Measurements from ENCODE around the gene MAS1. TPM values are rescaled to one million over a fixed set of nuclear protein-coding genes. Genes with fewer than 3 reads are reported as not detected.

The MAS1 gene
- total RNA-seq, 1 experiment from 2014 or later = not detected

- H3K27me3 ChIP-seq = no peaks in the 10 kb centered on the region
- H3K9me3 ChIP-seq = peaks cover 13% of the 10 kb centered on the region
- H3K4me3 ChIP-seq = no peak overlapping the region
- no peak for DNase-seq
- no peaks in the 10 kb centered on the region for H3K36me3 ChIP-seq
These were observed 41.1 kb downstream of the MAS1 start for GRCh38 chr6:159931846-159932245.

GRCh38 chr6:159933077-159933476 is 42.3 kb downstream of the MAS1 start:
- Histone ChIP-seq H3K4me3 (no peak overlapping the region), H3K36me3 (no peaks in the 10 kb centered on the region), H3K27me3 (no peaks in the 10 kb centered on the region), H3K9me3 (peaks cover 15% of the 10 kb centered on the region)
- DNase-seq = peak; percentile 7

- peak; percentile 6 for DNase-seq
- H3K4me3 ChIP-seq = no peak overlapping the region
- H3K36me3 ChIP-seq = no peaks in the 10 kb centered on the region
- peaks cover 15% of the 10 kb centered on the region for H3K9me3 ChIP-seq
- no peaks in the 10 kb centered on the region for H3K27me3 ChIP-seq
These were observed 43.4 kb downstream of the MAS1 start for GRCh38 chr6:159934181-159934580.

GRCh38 chr6:159935065-159935464 is 44.3 kb downstream of the MAS1 start:
- H3K9me3 ChIP-seq = peaks cover 15% of the 10 kb centered on the region
- no peak overlapping the region for H3K4me3 ChIP-seq
- no peaks in the 10 kb centered on the region for H3K27me3 ChIP-seq
- H3K36me3 ChIP-seq = no peaks in the 10 kb centered on the region
- peak; percentile 35 for DNase-seq

- no peak overlapping the region for H3K4me3 ChIP-seq
- H3K9me3 ChIP-seq = peaks cover 15% of the 10 kb centered on the region
- peak; percentile 55 for DNase-seq
- no peaks in the 10 kb centered on the region for H3K36me3 ChIP-seq
- no peaks in the 10 kb centered on the region for H3K27me3 ChIP-seq
These were observed 44.8 kb downstream of the MAS1 start for GRCh38 chr6:159935633-159936032.

GRCh38 chr6:159939591-159940016 is 48.8 kb downstream of the MAS1 start:
- no peaks in the 10 kb centered on the region for H3K36me3 ChIP-seq
- H3K4me3 ChIP-seq = no peak overlapping the region
- peaks cover 24% of the 10 kb centered on the region for H3K9me3 ChIP-seq
- H3K27me3 ChIP-seq = no peaks in the 10 kb centered on the region
- no peak for DNase-seq

Other genes with a start within 250 kb of the MAS1 start
- 33.0 and 51.1 TPM in 2 replicates for gene SOD2, start 197.7 kb upstream of the MAS1 start, total RNA-seq (2014; rRNA removed; shearing (Covaris generic); ENCODE audit: low replicate concordance)
- gene WTAP, start 163.5 kb upstream of the MAS1 start, total RNA-seq (2014; rRNA removed; shearing (Covaris generic); ENCODE audit: low replicate concordance) = 65.3 and 94.1 TPM in 2 replicates
- 33.7 and 45.2 TPM in 2 replicates for gene ACAT2, start 128.9 kb upstream of the MAS1 start, total RNA-seq (2014; rRNA removed; shearing (Covaris generic); ENCODE audit: low replicate concordance)
- 229 and 269 TPM in 2 replicates for gene TCP1, start 101.4 kb upstream of the MAS1 start, total RNA-seq (2014; rRNA removed; shearing (Covaris generic); ENCODE audit: low replicate concordance)
- 129 and 143 TPM in 2 replicates for gene MRPL18, start 100.5 kb upstream of the MAS1 start, total RNA-seq (2014; rRNA removed; shearing (Covaris generic); ENCODE audit: low replicate concordance)
- gene PNLDC1, start 90.7 kb upstream of the MAS1 start, total RNA-seq (2014; rRNA removed; shearing (Covaris generic); ENCODE audit: low replicate concordance) = not detected in 2 replicates
- gene IGF2R, start 78.1 kb downstream of the MAS1 start, total RNA-seq (2014; rRNA removed; shearing (Covaris generic); ENCODE audit: low replicate concordance) = 33.4 and 35.9 TPM in 2 replicates
- gene SLC22A1, start 230.8 kb downstream of the MAS1 start, total RNA-seq (2014; rRNA removed; shearing (Covaris generic); ENCODE audit: low replicate concordance) = not detected in 2 replicates